GM23248 (cell line): ENCODE measurements around the gene TRIM28.

ENCODE experiments used
- EZH2 ChIP-seq: fragments of 200-600 bp; sonication (generic); IDR thresholded peaks from 2 replicates; pipeline ENCODE4 v1.6.1; 2018; ENCODE audit warnings: antibody characterized with exemption, mild to moderate bottlenecking; ENCODE audit not compliant: insufficient read depth, poor library complexity, severe bottlenecking
- EZH2phosphoT487 ChIP-seq: fragments of 200-600 bp; sonication (generic); IDR thresholded peaks from 2 replicates; pipeline ENCODE4 v1.6.1; 2018; ENCODE audit warnings: antibody characterized with exemption, moderate library complexity, mild to moderate bottlenecking, low read depth; ENCODE audit not compliant: insufficient read depth

- TF ChIP-seq EZH2 (no peak), EZH2phosphoT487 (no peak)
These were observed 25.5 kb downstream of the TRIM28 start for GRCh38 chr19:58569191-58569942.
